Left lung (tissue), 10 donors: ENCODE data around the gene ETV6. TPM values are rescaled to one million over a fixed set of nuclear protein-coding genes. Genes with fewer than 3 reads are reported as not detected.

Experiments used
- ATAC-seq: fragments of 200-7000 bp; cut with Tn5 transposase; one replicate; pipeline ENCODE4 v1.9.1; 2020; ENCODE audit warnings: moderate library complexity
- DNase-seq, 4 donors: peaks; one replicate each; pipeline ENCODE4 v3.0.0-alpha.2; 2013 to 2020
- H3K27ac ChIP-seq, 2 donors: fragments of 200-600 bp; sonication (generic) in 1 of 2; one replicate each; pipeline versions ENCODE4 v1.5.0 to v1.8.0; 2020 to 2021
- H3K27me3 ChIP-seq, 2 donors: fragments of 200-600 bp; sonication (generic) in 1 of 2; one replicate each; pipeline versions ENCODE4 v1.5.0 to v1.8.0; 2020 to 2021
- H3K36me3 ChIP-seq, 2 donors: fragments of 200-600 bp; sonication (generic) in 1 of 2; one replicate each; pipeline versions ENCODE4 v1.5.0 to v1.8.0; 2020 to 2021
- H3K4me1 ChIP-seq, 2 donors: fragments of 200-600 bp; one replicate each; pipeline ENCODE4 v1.8.0; 2021
- H3K4me3 ChIP-seq, 2 donors: fragments of 200-600 bp; sonication (generic) in 1 of 2; one replicate each; pipeline versions ENCODE4 v1.5.0 to v1.8.0; 2020 to 2021; ENCODE audit warnings: mild to moderate bottlenecking in 1 of 2
- H3K9me3 ChIP-seq, 2 donors: fragments of 200-600 bp; sonication (generic) in 1 of 2; one replicate each; pipeline versions ENCODE4 v1.5.0 to v1.8.0; 2020 to 2021
- CTCF ChIP-seq, 2 donors: fragments of 200-600 bp; sonication (generic) in 1 of 2; IDR thresholded peaks; one replicate each; pipeline versions ENCODE4 v1.5.0 to v1.8.0; 2021; ENCODE audit warnings: antibody characterized with exemption in 2 of 2
- intact Hi-C, 2 donors: fragments of 100-400 bp; cut with DNase I; formaldehyde crosslinking; loops; one replicate each; pipeline versions ENCODE4 v1.11.2 to v1.14.2; 2022
- polyA plus RNA-seq, 6 donors: library from polyadenylated mRNA; unstranded; fragments of 120-200 nt; gene quantifications; one replicate each; pipeline ENCODE4 v1.2.1, GENCODE V29; 2013; ENCODE audit not compliant: insufficient read length in 6 of 6
- total RNA-seq, 2 donors: library from RNA; stranded (reverse); fragmentation: NEBNext Ultra II Directional; extraction: Animal tissue kit (Norgen Biotek cat#: 25700); gene quantifications; one replicate each; pipeline ENCODE4 v1.2.1, GENCODE V29; 2021
- donor health status: DM: no; HTN: yes; CAD: no.
- donor health status: DM: no; HTN: no; CAD: no.

Gene ETV6
- total and polyA plus RNA-seq, 8 donors: 16.0 to 44.7 (median 17.1) TPM

GRCh38 chr12:11810206-11810545, 160.7 kb downstream of the ETV6 start:
- intact Hi-C loops: no loop called here
- no peak for TF ChIP-seq CTCF (IDR thresholded peaks at IDR 0.05)
- H3K27me3 ChIP-seq: no peaks in the 10 kb centered on the region
- H3K27ac ChIP-seq: peak overlapping the region; percentile 11 to 90
- ATAC-seq: peak; percentile 18
- H3K4me1 ChIP-seq: peaks cover 30 to 76% of the 10 kb centered on the region in 2 donors
- DNase-seq: no peak
- no peaks in the 10 kb centered on the region for H3K9me3 ChIP-seq
- H3K36me3 ChIP-seq: no peaks in the 10 kb centered on the region
- H3K4me3 ChIP-seq: no peak overlapping the region

GRCh38 chr12:11811008-11811407, 161.5 kb downstream of the ETV6 start:
- DNase-seq: no peak
- no peak for ATAC-seq
- peak overlapping the region; percentile 5 to 90 for H3K27ac ChIP-seq
- H3K9me3 ChIP-seq: no peaks in the 10 kb centered on the region
- H3K4me1 ChIP-seq: peaks cover 30 to 80% of the 10 kb centered on the region in 2 donors
- no peak for TF ChIP-seq CTCF (IDR thresholded peaks at IDR 0.05)
- no peak overlapping the region for H3K4me3 ChIP-seq
- H3K36me3 ChIP-seq: no peaks in the 10 kb centered on the region
- no peaks in the 10 kb centered on the region for H3K27me3 ChIP-seq
- intact Hi-C loops: no loop called here

- intact Hi-C loops: no loop called here
- Histone ChIP-seq H3K9me3 (no peaks in the 10 kb centered on the region), H3K27me3 (no peaks in the 10 kb centered on the region), H3K36me3 (no peaks in the 10 kb centered on the region), H3K27ac (peak overlapping the region; percentile 74 to 79), H3K4me1 (peaks cover 31 to 78% of the 10 kb centered on the region in 2 donors), H3K4me3 (no peak overlapping the region)
- ATAC-seq (no peak), DNase-seq (no peak)
- TF ChIP-seq CTCF (IDR thresholded peaks at IDR 0.05): no peak
Observed at GRCh38 chr12:11812241-11812585, 162.7 kb downstream of the ETV6 start.

- intact Hi-C loops: no loop called here
- TF ChIP-seq CTCF (IDR thresholded peaks at IDR 0.05): no peak
Observed at GRCh38 chr12:11812586-11813437, 163.3 kb downstream of the ETV6 start.

GRCh38 chr12:11813438-11813813, 164.0 kb downstream of the ETV6 start:
- H3K4me3 ChIP-seq: no peak overlapping the region
- DNase-seq (no peak), ATAC-seq (peak; percentile 12)
- H3K4me1 ChIP-seq: peaks cover 36 to 75% of the 10 kb centered on the region in 2 donors
- H3K27me3 ChIP-seq: no peaks in the 10 kb centered on the region
- peak overlapping the region; percentile 74 to 79 for H3K27ac ChIP-seq
- no peaks in the 10 kb centered on the region for H3K36me3 ChIP-seq
- no peaks in the 10 kb centered on the region for H3K9me3 ChIP-seq
- intact Hi-C loops: no loop called here
- no peak for TF ChIP-seq CTCF (IDR thresholded peaks at IDR 0.05)

More at GRCh38 chr12:11812586-11813437, 163.3 kb downstream of the ETV6 start:
- Histone ChIP-seq H3K27me3 (no peaks in the 10 kb centered on the region), H3K9me3 (no peaks in the 10 kb centered on the region), H3K4me3 (no peak overlapping the region), H3K36me3 (no peaks in the 10 kb centered on the region), H3K27ac (peak overlapping the region; percentile 74 to 79), H3K4me1 (peaks cover 36 to 76% of the 10 kb centered on the region in 2 donors)
- ATAC-seq: peak; percentile 60
- DNase-seq: peak in 2 of 4 donors; percentile 51 to 82
